Measurements from ENCODE around the gene GIT1.

GIT1 gene

DNA sequence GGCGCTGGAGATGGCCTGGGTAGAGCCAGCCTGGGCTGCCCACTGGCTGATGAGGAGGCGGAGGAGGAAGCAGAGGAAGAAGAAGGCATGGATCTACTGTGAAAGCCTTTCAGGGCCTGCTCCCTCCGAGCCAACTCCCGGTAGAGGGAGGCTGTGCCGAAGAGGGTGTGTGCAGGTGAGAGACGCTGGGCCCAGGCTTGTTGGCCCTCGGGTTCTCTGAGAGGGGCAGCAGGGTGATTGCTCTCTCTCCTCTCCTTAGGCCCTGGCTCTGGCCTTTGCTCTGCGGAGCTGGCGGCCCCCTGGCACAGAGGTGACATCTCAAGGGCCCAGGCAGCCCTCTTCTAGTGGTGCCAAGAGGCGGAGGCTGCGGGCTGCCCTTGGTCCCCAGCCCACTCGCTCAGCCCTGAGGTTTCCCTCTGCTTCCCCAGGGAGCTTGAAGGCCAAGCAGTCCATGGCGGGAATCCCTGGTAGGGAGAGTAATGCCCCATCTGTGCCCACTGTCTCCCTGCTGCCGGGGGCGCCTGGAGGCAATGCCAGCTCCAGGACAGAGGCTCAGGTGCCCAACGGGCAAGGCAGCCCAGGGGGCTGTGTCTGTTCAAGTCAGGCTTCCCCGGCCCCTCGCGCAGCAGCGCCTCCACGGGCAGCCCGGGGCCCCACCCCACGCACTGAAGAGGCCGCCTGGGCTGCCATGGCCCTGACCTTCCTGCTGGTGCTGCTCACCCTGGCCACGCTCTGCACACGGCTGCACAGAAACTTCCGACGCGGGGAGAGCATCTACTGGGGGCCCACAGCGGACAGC lies 17.4 kb downstream of the GIT1 start:
- Histone ChIP-seq H3K4me3 (ENCODE audit: low read depth, low read length, poor library complexity, severe bottlenecking) (peak overlapping the region; percentile 34), H3K27ac (ENCODE audit: low read depth, low read length, poor library complexity, severe bottlenecking) (no peak overlapping the region), H3K9me2 (ENCODE audit: low read depth, low read length) (no peaks in the 10 kb centered on the region), H3K4me1 (ENCODE audit: insufficient read depth, low read length, severe bottlenecking) (peaks cover 17% of the 10 kb centered on the region), H3K9ac (ENCODE audit: low read length) (no peak overlapping the region; the same call in 1 of the 2 replicates), H3F3A (ENCODE audit: insufficient read depth, low read length) (no peaks in the 10 kb centered on the region), H3K9me3 (ENCODE audit: low read length) (no peaks in the 10 kb centered on the region), H2AFZ (ENCODE audit: low read length) (no peak overlapping the region), H3K27me3 (ENCODE audit: insufficient read depth, low read length) (no peaks in the 10 kb centered on the region), H4K20me1 (ENCODE audit: insufficient read depth, low read length) (no peaks in the 10 kb centered on the region), H3K36me3 (ENCODE audit: insufficient read depth, low read length) (peaks cover 39% of the 10 kb centered on the region; the same call in 1 of the 2 replicates), H3K79me2 (ENCODE audit: insufficient read depth, low read length) (no peaks in the 10 kb centered on the region), H3K4me2 (ENCODE audit: low read length) (peak overlapping the region; percentile 48; the same call in 1 of the 2 replicates)
- no peak for TF ChIP-seq CTCF (IDR thresholded peaks at IDR 0.05; ENCODE audit: low read length)
- no peak for TF ChIP-seq EZH2 (IDR thresholded peaks at IDR 0.05; ENCODE audit: borderline replicate concordance, low read length)

GRCh38 chr17:29571486-29571882 lies 18.0 kb downstream of the GIT1 start:
- Histone ChIP-seq H3K27me3 (ENCODE audit: insufficient read depth, low read length) (no peaks in the 10 kb centered on the region), H3K4me3 (ENCODE audit: low read depth, low read length, poor library complexity, severe bottlenecking) (no peak overlapping the region), H2AFZ (ENCODE audit: low read length) (no peak overlapping the region), H3K4me2 (ENCODE audit: low read length) (no peak overlapping the region), H3K4me1 (ENCODE audit: insufficient read depth, low read length, severe bottlenecking) (peaks cover 20% of the 10 kb centered on the region), H3F3A (ENCODE audit: insufficient read depth, low read length) (no peaks in the 10 kb centered on the region), H3K36me3 (ENCODE audit: insufficient read depth, low read length) (peaks cover 33% of the 10 kb centered on the region; the same call in 1 of the 2 replicates), H3K27ac (ENCODE audit: low read depth, low read length, poor library complexity, severe bottlenecking) (no peak overlapping the region), H3K79me2 (ENCODE audit: insufficient read depth, low read length) (no peaks in the 10 kb centered on the region), H4K20me1 (ENCODE audit: insufficient read depth, low read length) (no peaks in the 10 kb centered on the region), H3K9me2 (ENCODE audit: low read depth, low read length) (no peaks in the 10 kb centered on the region), H3K9ac (ENCODE audit: low read length) (no peak overlapping the region), H3K9me3 (ENCODE audit: low read length) (no peaks in the 10 kb centered on the region)
- no peak for TF ChIP-seq EZH2 (IDR thresholded peaks at IDR 0.05; ENCODE audit: borderline replicate concordance, low read length)

DNA sequence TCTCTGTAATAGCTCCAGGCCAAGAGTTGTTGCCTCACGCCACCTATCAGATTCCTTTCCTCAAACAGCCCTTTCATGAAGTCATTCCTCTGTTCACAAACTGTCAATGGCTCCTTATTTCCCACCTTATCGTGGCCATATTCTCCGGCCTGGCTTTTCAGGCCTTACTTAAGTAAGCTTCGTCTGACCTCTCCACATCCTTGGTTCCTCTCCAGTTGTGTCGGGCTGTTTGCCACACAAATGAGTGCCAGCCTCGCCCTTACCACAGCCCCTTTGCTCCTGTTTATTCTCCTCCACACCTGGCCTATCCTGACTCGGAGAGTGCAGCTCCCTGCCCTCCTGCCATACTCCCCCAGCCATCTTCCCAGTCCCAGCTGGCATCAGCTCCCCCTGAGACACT lies 18.9 kb downstream of the GIT1 start:
- peaks cover 29% of the 10 kb centered on the region for H3K4me1 ChIP-seq (ENCODE audit: insufficient read depth, low read length, severe bottlenecking)
- no peaks in the 10 kb centered on the region for H3K9me3 ChIP-seq (ENCODE audit: low read length)
- no peak overlapping the region for H3K4me3 ChIP-seq (ENCODE audit: low read depth, low read length, poor library complexity, severe bottlenecking)
- H3K79me2 ChIP-seq (ENCODE audit: insufficient read depth, low read length): no peaks in the 10 kb centered on the region
- no peaks in the 10 kb centered on the region for H3K9me2 ChIP-seq (ENCODE audit: low read depth, low read length)
- TF ChIP-seq CTCF (IDR thresholded peaks at IDR 0.05; ENCODE audit: low read length) (no peak), EZH2 (IDR thresholded peaks at IDR 0.05; ENCODE audit: borderline replicate concordance, low read length) (no peak)
- no peaks in the 10 kb centered on the region for H3F3A ChIP-seq (ENCODE audit: insufficient read depth, low read length)
- no peaks in the 10 kb centered on the region for H3K27me3 ChIP-seq (ENCODE audit: insufficient read depth, low read length)
- no peak overlapping the region for H3K27ac ChIP-seq (ENCODE audit: low read depth, low read length, poor library complexity, severe bottlenecking)
- no peaks in the 10 kb centered on the region for H4K20me1 ChIP-seq (ENCODE audit: insufficient read depth, low read length)
- no peak overlapping the region for H2AFZ ChIP-seq (ENCODE audit: low read length)
- no peak overlapping the region for H3K9ac ChIP-seq (ENCODE audit: low read length)
- no peak overlapping the region for H3K4me2 ChIP-seq (ENCODE audit: low read length)
- H3K36me3 ChIP-seq (ENCODE audit: insufficient read depth, low read length): peaks cover 24% of the 10 kb centered on the region; the same call in 1 of the 2 replicates
